22Rv1 (cell line): Measurements from ENCODE around the gene ATXN1.

ENCODE experiments used
- CTCF ChIP-seq: fragments of 450-650 bp; IDR thresholded peaks from 2 replicates; pipeline ENCODE4 v1.5.1; 2017; ENCODE audit warnings: mild to moderate bottlenecking
- ZFX ChIP-seq: fragments of 450-650 bp; IDR thresholded peaks from 2 replicates; pipeline ENCODE4 v1.6.1; 2017; ENCODE audit warnings: antibody characterized with exemption, borderline replicate concordance

GRCh38 chr6:16793828-16794412 lies 32.7 kb upstream of the ATXN1 start:
- TF ChIP-seq CTCF (no peak), ZFX (no peak)
